HG03097 (cell line): Measurements from ENCODE around the gene MYO18A.
"Not testable (repeated sequence)": the region's sequence is repeated elsewhere in the genome, so short reads cannot be mapped to it uniquely, and the experiment has no call there.

Source experiments
- ATAC-seq: cut with Tn5 transposase; IDR thresholded peaks from one replicate; pipeline ENCODE4 v1.9.1; 2021; ENCODE audit not compliant: unreplicated experiment, low FRiP score

Gene MYO18A

GRCh38 chr17:29149431-29150064 lies 30.6 kb downstream of the MYO18A start:
- no peak for ATAC-seq

GRCh38 chr17:29148790-29149430 lies 31.3 kb downstream of the MYO18A start:
- ATAC-seq = peak; percentile 83

GRCh38 chr17:29148257-29148789 lies 31.9 kb downstream of the MYO18A start:
- ATAC-seq = no peak

- ATAC-seq = no peak
Observed at GRCh38 chr17:29147682-29148081, 32.5 kb downstream of the MYO18A start.

- ATAC-seq = not testable (repeated sequence)
Observed at GRCh38 chr17:29147228-29147627, 33.0 kb downstream of the MYO18A start.

GRCh38 chr17:29146369-29146972 lies 33.7 kb downstream of the MYO18A start:
- no peak for ATAC-seq

- peak; percentile 32 for ATAC-seq
Observed at GRCh38 chr17:29145289-29146073, 34.7 kb downstream of the MYO18A start.

- ATAC-seq = no peak
Observed at GRCh38 chr17:29143894-29144293, 36.3 kb downstream of the MYO18A start.

GRCh38 chr17:29141514-29141876 lies 38.7 kb downstream of the MYO18A start:
- ATAC-seq = no peak

GRCh38 chr17:29140631-29141513 lies 39.3 kb downstream of the MYO18A start:
- no peak for ATAC-seq

- ATAC-seq = no peak
Observed at GRCh38 chr17:29140051-29140621, 40.1 kb downstream of the MYO18A start.

GRCh38 chr17:29138971-29139691 lies 41.1 kb downstream of the MYO18A start:
- no peak for ATAC-seq

- ATAC-seq = no peak
Observed at GRCh38 chr17:29138184-29138955, 41.8 kb downstream of the MYO18A start.

GRCh38 chr17:29136998-29137730 lies 43.0 kb downstream of the MYO18A start:
- no peak for ATAC-seq

- ATAC-seq = no peak
Observed at GRCh38 chr17:29135464-29135863, 44.7 kb downstream of the MYO18A start.

- ATAC-seq = no peak
Observed at GRCh38 chr17:29133121-29133713, 47.0 kb downstream of the MYO18A start.
